NCI-H226 (cell line): Measurements from ENCODE around the gene YJEFN3.

Experiments used
- DNase-seq: peaks from one replicate; pipeline ENCODE4 v3.0.0-alpha.2; 2015

Gene YJEFN3, protein sequence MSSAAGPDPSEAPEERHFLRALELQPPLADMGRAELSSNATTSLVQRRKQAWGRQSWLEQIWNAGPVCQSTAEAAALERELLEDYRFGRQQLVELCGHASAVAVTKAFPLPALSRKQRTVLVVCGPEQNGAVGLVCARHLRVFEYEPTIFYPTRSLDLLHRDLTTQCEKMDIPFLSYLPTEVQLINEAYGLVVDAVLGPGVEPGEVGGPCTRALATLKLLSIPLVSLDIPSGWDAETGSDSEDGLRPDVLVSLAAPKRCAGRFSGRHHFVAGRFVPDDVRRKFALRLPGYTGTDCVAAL

GRCh38 chr19:19528721-19529490 lies at the start of gene YJEFN3:
Gene YJEFN3 (plus strand): TSS chr19:19528911. CDS start chr19:19528933, 22 bp downstream.
- no peak for DNase-seq

GRCh38 chr19:19480688-19481087 lies 48.0 kb upstream of the YJEFN3 start:
- DNase-seq: no peak

DNA sequence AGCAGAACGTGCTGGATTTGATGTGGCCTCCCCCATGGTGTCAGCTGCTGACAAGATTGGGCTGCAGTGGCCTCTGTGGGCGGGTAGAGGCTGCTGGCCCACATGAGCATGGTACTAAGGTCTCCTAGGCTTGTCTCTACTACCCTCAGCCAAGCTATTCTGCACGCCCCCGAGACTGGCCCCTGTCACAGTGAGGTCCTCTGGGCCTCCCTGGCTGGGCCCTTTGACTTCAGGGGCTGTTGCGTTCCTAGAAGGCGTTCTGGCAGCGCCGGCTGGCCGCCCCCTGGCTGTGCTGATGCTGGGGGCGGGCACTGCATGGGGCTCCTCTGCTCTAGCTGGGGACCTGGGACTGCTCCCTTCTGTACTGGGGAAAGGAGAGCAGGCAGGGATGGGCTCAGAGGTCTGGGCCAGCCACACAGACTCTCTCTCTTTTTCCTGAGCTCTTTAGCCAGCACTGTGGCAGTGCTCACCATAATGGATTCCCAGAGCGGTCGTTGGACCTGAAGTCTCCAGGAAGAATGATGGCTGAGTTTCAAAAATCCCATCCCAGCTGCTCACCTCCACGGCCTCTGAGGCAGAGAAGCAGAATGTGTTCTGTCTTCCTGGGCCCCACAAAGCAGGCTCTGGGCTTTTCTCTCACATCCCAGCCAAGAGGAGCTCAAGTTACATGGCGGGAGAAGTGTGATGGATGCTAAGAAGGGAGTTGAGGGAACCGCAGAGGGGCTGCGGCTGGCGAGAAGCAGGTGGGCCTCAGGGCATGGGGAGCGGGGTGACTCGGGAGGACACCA lies 45.7 kb upstream of the YJEFN3 start:
- no peak for DNase-seq

DNA sequence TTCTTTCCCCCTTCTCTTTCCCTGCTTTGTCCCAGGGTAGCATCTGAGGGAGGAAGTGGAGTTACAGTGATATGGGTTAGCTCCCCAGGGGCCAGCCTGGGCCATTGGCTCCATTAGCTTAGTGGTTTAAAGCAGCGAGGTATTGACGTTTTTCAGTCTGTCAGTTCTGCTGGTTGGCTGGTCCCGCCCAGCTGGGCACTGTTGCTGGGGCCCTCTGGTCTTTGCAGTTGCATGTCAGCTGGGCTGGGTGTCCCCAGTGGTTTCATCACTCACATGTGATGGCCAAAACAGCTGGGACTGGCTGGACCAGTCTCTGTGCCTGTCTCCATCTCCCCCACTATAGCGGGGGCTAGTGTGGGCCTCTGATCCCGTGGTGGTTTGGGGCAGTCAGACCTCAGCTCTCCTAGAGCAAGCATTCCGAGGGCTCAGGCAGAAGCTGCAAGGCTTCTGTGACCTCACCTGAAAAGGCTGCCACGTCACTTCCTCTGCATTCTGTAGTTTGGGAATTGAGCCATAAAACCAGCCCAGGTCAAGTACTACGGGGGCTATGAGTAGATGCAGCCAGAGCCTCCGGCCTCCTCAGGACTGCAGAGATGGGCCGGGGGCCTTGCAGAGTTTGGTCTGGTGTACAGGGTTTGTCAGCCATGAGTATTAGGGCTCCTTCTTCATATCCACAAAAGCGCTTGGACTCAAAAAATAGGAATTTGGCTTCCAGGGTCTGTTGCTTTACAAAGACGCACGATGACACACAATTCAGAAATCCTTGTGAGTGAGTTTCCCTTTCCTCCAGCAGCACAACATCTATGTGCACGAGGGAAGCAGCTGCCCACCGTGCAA lies 43.3 kb upstream of the YJEFN3 start:
- DNase-seq: no peak

DNA sequence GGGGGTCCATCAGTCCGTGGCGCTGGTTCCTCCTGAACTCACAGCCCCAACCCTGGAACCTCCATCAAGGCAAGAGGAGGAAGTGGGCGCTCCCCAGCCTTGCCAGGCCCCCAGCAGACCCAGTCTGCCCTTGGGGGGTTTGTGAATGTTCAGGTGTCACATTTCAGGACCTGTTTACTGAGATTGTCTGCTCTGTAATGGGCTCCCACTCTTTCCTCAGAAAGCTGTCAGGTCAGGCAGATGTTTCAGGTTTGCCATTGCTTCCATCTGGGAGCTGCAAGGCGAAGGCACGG lies 42.8 kb upstream of the YJEFN3 start:
- DNase-seq: no peak

- DNase-seq: no peak
These were observed 42.2 kb upstream of the YJEFN3 start for GRCh38 chr19:19486343-19487076.

- DNase-seq: no peak
These were observed 41.4 kb upstream of the YJEFN3 start for GRCh38 chr19:19487077-19487949.

GRCh38 chr19:19487950-19488874 lies 40.5 kb upstream of the YJEFN3 start:
- DNase-seq: peak; percentile 19

DNA sequence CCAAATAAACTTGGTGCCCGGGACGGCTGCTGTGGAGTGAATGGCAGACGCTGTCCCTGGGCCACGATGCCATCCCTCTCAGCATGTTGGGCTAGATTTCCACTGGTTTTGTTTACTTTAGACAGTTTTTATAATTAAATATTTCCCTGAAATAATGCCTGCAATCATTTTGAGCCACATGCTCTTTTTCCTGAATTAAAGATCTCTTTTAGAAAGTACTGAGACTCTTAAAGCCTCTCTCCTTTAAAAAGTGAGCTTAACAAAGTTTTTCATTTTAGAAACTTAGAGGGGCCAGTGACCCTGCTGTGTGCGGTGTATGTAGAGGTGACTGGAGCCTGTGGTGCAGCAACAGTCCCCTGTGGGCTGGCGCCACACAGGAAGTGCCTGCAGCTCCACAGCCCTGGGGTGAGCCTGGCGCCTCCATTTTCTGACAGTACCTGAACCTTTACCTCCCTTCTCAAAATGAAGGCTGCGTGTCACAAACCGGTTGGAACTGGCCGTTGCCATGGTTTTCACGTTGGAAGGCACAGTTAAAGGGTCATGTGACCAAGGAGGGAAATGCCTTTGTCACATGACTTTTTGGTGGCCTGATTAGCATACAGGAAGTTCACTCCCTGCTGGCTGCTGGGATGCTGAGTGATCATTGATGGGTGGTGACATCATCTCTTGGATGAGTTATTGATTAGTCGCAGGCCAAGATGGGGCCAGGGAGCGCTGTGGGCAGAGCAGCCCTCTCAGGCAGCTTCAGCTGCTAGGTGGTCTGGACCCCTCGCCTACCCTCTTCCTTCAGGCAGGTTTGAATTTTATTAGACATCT lies 39.6 kb upstream of the YJEFN3 start:
- peak; percentile 89 for DNase-seq

DNA sequence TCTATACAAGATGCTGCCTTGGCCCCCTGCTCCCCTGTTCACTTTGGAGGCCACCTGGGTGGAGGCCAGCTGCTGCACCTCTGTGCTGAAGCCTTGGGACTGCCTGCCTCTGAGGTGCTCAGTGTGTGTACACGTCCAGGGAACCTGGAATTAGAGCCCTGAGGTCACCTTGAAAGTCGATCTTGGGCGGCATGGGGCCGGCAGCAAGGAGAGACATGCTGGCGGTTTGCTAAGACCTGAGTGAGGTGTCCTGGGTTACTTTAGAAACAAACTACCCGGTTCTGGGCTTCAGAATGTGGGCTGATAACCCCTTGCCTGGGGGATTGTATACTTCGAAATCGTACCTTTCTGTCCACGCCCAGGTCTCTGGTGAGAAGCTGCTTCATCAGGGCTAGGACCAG lies 38.9 kb upstream of the YJEFN3 start:
- DNase-seq: no peak

GRCh38 chr19:19490214-19490968 lies 38.3 kb upstream of the YJEFN3 start:
- DNase-seq: peak; percentile 41

DNA sequence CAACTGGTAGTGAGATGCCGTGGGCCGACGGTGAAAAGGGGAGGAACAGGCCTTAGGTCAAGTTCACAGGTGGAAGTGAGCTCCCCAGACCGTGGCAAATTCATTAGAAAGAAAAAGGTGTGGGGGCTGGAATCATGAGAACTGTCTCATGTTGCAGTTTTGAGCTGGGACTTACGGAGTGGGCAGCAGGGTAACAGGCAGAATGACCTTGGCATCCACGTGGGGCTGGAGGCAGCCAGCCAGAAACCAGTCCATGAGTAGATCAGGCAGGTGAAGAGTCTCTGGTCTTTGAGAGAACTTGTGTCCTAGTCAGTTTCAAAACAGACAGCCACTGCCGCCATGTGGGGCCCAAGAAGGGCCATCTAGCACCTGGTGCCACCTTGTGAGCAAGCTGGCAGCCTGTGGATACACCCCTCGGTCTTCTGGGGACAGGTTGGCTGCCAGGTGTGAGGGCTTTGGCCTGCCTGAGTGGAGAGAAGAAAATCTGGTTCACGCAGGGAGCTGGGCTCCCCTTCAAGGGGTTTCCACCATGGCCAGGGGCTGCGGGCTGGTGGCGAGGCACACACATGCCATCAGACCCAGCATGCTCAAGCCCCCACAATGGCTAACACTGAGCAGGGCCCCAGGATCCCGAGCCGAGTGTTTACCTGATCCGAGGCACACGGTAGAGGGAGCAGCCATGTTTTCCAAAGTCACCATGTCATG lies 37.2 kb upstream of the YJEFN3 start:
- DNase-seq: no peak

- DNase-seq: no peak
These were observed 36.6 kb upstream of the YJEFN3 start for GRCh38 chr19:19492026-19492610.

- DNase-seq: no peak
These were observed 34.7 kb upstream of the YJEFN3 start for GRCh38 chr19:19493841-19494546.

DNA sequence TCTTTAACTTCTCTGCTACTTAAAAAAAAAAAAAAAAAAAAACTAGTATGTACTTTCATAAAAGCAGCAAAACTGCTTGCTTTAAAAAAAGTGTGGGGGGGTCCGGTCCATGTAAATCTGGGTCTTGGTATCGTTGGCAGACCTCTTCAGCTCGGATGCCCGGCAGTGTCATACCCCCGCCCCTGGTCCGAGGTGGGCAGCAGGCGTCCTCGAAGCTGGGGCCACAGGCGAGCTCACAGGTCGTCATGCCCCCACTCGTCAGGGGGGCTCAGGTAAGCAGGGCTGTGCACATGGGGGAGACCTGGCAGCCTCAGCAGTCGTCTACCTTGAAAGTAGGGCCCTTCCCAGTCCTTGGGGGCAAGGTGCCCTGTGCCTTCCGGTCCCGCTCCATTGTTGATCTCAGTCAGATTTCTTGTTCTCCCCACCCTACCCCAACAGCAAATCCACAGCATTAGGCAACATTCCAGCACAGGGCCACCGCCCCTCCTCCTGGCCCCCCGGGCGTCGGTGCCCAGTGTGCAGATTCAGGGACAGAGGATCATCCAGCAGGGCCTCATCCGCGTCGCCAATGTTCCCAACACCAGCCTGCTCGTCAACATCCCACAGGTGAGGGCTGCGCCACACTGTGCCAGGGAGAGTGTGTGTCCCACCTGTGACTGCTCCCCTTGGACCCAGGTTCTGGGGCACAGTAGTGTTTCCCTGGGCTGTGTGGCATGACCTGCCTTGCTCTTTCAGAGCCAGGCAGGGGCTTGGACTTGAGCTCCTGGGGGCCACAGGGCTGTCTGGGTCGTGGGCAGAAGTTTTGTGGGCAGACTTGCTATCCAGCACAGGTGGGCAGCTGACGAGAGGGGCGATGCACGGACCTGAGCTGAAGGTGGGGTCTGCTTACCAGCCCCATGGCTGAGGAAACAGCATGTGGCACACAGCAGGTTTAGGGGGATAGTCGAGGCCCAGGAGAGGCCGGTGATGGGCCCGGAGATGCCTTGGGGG lies 32.8 kb upstream of the YJEFN3 start:
- no peak for DNase-seq
